Activated naive CD8-positive, alpha-beta T cell treated with anti-CD3 and anti-CD28 coated beads, Interleukin-2, amount 50 U/mL, for 24 hours (primary cell): ENCODE data around the gene C3orf80.
A peak's percentile ranks its signal among the peaks of the same experiment; 100 is the strongest.
"Not testable (repeated sequence)": the region's sequence is repeated elsewhere in the genome, so short reads cannot be mapped to it uniquely, and the experiment has no call there.

ENCODE experiments used
- ATAC-seq: fragments of 150-1000 bp; cut with Tn5 transposase; one replicate; pipeline ENCODE4 v1.10.0; 2021
- DNase-seq: peaks from one replicate; pipeline ENCODE4 v3.0.0; 2021
- H3K27ac Mint-ChIP-seq: one replicate; pipeline ENCODE4 v1.8.0; 2021; ENCODE audit warnings: mild to moderate bottlenecking, mixed read lengths
- H3K27me3 Mint-ChIP-seq: one replicate; pipeline ENCODE4 v1.8.0; 2021; ENCODE audit warnings: mixed read lengths
- H3K36me3 Mint-ChIP-seq: one replicate; pipeline ENCODE4 v1.8.0; 2021; ENCODE audit warnings: low read depth, mixed read lengths
- H3K4me1 Mint-ChIP-seq: one replicate; pipeline ENCODE4 v1.8.0; 2021; ENCODE audit warnings: mixed read lengths
- H3K4me3 Mint-ChIP-seq: one replicate; pipeline ENCODE4 v1.8.0; 2021; ENCODE audit warnings: mild to moderate bottlenecking, moderate library complexity, mixed read lengths
- H3K9me3 Mint-ChIP-seq: one replicate; pipeline ENCODE4 v1.8.0; 2021; ENCODE audit warnings: mixed read lengths

Gene C3orf80

GRCh38 chr3:160225176-160226025, at the start of gene C3orf80:
C3orf80 (plus strand) TSS chr3:160225422; CDS start chr3:160225636, 214 bp downstream.
- H3K4me1 Mint-ChIP-seq = peaks cover 12% of the 10 kb centered on the region
- H3K27ac Mint-ChIP-seq = no peak within 1 kb of the TSS
- no peaks in the 10 kb centered on the region for H3K36me3 Mint-ChIP-seq
- DNase-seq = peak; percentile 52
- H3K4me3 Mint-ChIP-seq = peak within 1 kb of the TSS; percentile 66
- ATAC-seq = peak; percentile 82
- H3K9me3 Mint-ChIP-seq = no peaks in the 10 kb centered on the region
- H3K27me3 Mint-ChIP-seq = peaks cover 56% of the 10 kb centered on the region

GRCh38 chr3:160176923-160177322, 48.3 kb upstream of the C3orf80 start:
- H3K4me3 Mint-ChIP-seq = no peak overlapping the region
- H3K4me1 Mint-ChIP-seq = no peaks in the 10 kb centered on the region
- H3K27me3 Mint-ChIP-seq = peaks cover 19% of the 10 kb centered on the region
- H3K27ac Mint-ChIP-seq = no peak overlapping the region
- DNase-seq = no peak
- peaks cover 3% of the 10 kb centered on the region for H3K9me3 Mint-ChIP-seq
- no peak for ATAC-seq
- H3K36me3 Mint-ChIP-seq = no peaks in the 10 kb centered on the region

DNA sequence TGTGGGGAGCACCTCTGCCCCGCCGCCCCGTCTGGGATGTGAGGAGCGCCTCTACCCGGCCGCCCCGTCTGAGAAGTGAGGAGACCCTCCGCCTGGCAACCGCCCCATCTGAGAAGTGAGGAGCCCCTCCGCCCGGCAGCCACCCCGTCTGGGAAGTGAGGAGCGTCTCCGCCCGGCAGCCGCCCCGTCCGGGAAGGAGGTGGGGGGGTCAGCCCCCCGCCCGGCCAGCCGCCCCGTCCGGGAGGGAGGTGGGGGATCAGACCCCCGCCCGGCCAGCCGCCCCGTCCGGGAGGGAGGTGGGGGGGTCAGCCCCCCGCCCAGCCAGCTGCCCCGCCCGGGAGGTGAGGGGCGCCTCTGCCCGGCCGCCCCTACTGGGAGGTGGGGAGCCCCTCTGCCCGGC, 46.6 kb upstream of the C3orf80 start:
- not testable (repeated sequence) for H3K36me3 Mint-ChIP-seq, H3K27ac Mint-ChIP-seq, DNase-seq, H3K4me1 Mint-ChIP-seq, H3K4me3 Mint-ChIP-seq, ATAC-seq, H3K9me3 Mint-ChIP-seq
- peaks cover 19% of the 10 kb centered on the region for H3K27me3 Mint-ChIP-seq

DNA sequence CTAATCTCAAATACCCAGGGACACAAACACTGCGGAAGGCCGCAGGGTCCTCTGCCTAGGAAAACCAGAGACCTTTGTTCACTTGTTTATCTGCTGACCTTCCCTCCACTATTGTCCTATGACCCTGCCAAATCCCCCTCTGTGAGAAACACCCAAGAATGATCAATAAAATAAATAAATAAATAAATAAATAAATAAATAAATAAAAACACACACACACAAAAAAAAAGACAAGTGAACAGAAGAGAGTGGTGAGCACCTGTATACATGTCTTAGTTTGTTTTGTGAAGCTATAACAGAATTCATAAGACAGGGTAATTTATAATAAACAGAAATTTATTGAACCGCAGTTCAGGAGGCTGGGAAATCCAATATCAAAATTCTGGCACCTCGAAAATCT, 45.8 kb upstream of the C3orf80 start:
- H3K27me3 Mint-ChIP-seq = peaks cover 20% of the 10 kb centered on the region
- not testable (repeated sequence) for H3K4me1 Mint-ChIP-seq, H3K9me3 Mint-ChIP-seq, H3K4me3 Mint-ChIP-seq, ATAC-seq, DNase-seq, H3K27ac Mint-ChIP-seq, H3K36me3 Mint-ChIP-seq

DNA sequence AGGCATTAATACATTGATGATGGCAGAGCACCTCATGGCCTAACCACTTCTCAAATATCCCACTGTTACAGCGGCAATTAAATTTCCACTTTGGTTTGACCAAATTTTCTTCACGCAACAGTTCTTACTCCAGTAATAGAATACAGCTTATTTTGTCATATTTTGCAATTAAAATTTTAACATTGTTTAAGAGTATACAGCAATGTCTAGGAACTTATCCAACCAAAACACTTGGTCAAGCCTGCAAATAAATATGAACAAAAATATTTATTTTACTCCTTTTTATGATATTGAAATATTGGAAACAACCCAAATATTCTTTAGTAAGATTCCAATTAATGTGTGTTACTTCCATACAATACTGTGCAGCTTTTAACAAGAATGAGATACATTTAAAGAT, 45.3 kb upstream of the C3orf80 start:
- no peak for ATAC-seq
- Mint-ChIP-seq H3K4me1 (peaks cover 2% of the 10 kb centered on the region), H3K4me3 (no peak overlapping the region), H3K27me3 (peaks cover 20% of the 10 kb centered on the region), H3K9me3 (peaks cover 3% of the 10 kb centered on the region), H3K27ac (no peak overlapping the region), H3K36me3 (no peaks in the 10 kb centered on the region)
- DNase-seq = no peak

DNA sequence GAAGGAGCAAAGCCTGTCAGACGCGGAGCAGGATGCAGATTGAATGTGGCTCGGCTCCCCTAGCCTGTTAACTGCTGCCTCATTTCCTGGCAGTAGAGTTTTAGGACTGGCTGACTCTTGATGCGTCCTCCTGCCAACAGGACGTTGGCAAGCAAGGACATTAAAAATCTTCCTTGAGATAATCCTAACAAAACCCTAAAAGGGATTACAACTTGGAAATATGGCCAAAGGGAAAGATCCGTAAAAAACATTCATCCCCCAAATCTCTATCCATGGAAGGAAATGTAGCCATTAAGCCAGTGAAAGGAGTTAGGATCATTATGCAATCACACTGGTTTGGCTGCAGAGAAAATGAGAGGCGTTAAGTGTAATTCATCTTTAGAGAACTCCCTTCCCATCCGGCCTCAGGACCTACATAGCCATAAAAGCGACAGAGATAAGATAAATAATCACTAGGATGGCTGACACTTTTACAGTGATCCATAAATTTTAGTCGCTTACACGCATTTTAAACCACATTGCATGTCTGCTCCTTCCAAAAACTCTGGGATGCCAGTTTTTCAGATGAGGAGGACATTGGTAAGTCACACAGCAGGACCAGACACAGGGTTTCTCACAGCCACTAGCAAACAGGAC, 44.5 kb upstream of the C3orf80 start:
- Mint-ChIP-seq H3K4me3 (no peak overlapping the region), H3K4me1 (peaks cover 2% of the 10 kb centered on the region), H3K9me3 (peaks cover 3% of the 10 kb centered on the region), H3K36me3 (no peaks in the 10 kb centered on the region), H3K27me3 (peaks cover 20% of the 10 kb centered on the region), H3K27ac (no peak overlapping the region)
- ATAC-seq (no peak), DNase-seq (no peak)

- H3K4me3 Mint-ChIP-seq = no peak overlapping the region
Observed at GRCh38 chr3:160183345-160184076, 41.7 kb upstream of the C3orf80 start.

DNA sequence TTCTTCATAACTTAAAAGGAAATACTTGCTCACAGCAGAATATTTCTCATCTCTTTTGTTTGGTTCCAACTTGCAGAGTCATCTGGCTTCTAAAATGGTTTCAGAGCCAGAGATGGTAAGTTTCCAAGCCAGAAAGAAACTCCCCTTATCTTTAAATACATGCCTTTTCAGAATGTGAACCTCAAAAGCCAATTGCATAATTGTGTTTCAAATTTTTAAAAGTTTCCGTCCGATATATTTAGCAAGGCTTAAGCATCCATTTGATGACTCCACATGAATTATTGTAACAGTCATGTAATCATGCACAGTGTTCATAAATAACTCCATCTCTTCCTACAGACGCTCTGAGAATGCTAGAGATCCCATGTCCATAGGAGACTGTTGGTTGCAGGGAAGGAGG, 40.6 kb upstream of the C3orf80 start:
- no peak overlapping the region for H3K4me3 Mint-ChIP-seq
- peaks cover 15% of the 10 kb centered on the region for H3K27me3 Mint-ChIP-seq
- no peaks in the 10 kb centered on the region for H3K9me3 Mint-ChIP-seq
- H3K4me1 Mint-ChIP-seq = peaks cover 2% of the 10 kb centered on the region
- H3K27ac Mint-ChIP-seq = no peak overlapping the region
- DNase-seq (no peak), ATAC-seq (no peak)
- H3K36me3 Mint-ChIP-seq = no peaks in the 10 kb centered on the region

More at GRCh38 chr3:160183345-160184076, 41.7 kb upstream of the C3orf80 start:
- Mint-ChIP-seq H3K27me3 (peaks cover 17% of the 10 kb centered on the region), H3K27ac (no peak overlapping the region), H3K9me3 (no peaks in the 10 kb centered on the region), H3K4me1 (peaks cover 2% of the 10 kb centered on the region), H3K36me3 (no peaks in the 10 kb centered on the region)
- no peak for DNase-seq
- ATAC-seq = no peak

DNA sequence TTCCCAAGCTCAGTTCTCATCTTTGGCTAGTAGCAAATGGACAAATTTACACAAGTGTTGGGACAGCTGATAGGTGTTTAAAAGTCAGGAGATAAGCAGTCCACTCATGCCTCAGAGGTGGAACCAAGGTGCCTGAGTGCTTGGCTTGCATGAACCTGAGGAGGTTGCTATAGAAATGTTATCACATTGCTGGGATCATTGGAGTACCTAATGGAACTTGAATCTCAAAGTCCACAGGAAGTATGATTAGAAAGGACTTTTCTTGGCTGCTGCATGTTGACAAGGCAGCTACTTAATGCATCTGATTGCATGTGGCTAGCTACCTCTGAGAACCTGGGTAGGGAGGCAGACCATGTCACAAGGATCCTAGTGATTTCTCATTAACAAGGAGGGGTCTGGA, 39.5 kb upstream of the C3orf80 start:
- ATAC-seq (no peak), DNase-seq (no peak)
- Mint-ChIP-seq H3K36me3 (no peaks in the 10 kb centered on the region), H3K4me3 (no peak overlapping the region), H3K27ac (no peak overlapping the region), H3K27me3 (peaks cover 4% of the 10 kb centered on the region), H3K4me1 (peaks cover 2% of the 10 kb centered on the region), H3K9me3 (no peaks in the 10 kb centered on the region)

- ATAC-seq (no peak), DNase-seq (no peak)
- H3K27me3 Mint-ChIP-seq = peaks cover 2% of the 10 kb centered on the region
- H3K4me1 Mint-ChIP-seq = peaks cover 2% of the 10 kb centered on the region
- H3K4me3 Mint-ChIP-seq = no peak overlapping the region
- H3K9me3 Mint-ChIP-seq = no peaks in the 10 kb centered on the region
- no peak overlapping the region for H3K27ac Mint-ChIP-seq
- H3K36me3 Mint-ChIP-seq = no peaks in the 10 kb centered on the region
Observed at GRCh38 chr3:160187288-160187687, 37.9 kb upstream of the C3orf80 start.

- no peaks in the 10 kb centered on the region for H3K27me3 Mint-ChIP-seq
- H3K36me3 Mint-ChIP-seq = no peaks in the 10 kb centered on the region
- no peak overlapping the region for H3K27ac Mint-ChIP-seq
- DNase-seq = no peak
- no peaks in the 10 kb centered on the region for H3K4me1 Mint-ChIP-seq
- H3K9me3 Mint-ChIP-seq = no peaks in the 10 kb centered on the region
- no peak overlapping the region for H3K4me3 Mint-ChIP-seq
- no peak for ATAC-seq
Observed at GRCh38 chr3:160192310-160193029, 32.8 kb upstream of the C3orf80 start.

DNA sequence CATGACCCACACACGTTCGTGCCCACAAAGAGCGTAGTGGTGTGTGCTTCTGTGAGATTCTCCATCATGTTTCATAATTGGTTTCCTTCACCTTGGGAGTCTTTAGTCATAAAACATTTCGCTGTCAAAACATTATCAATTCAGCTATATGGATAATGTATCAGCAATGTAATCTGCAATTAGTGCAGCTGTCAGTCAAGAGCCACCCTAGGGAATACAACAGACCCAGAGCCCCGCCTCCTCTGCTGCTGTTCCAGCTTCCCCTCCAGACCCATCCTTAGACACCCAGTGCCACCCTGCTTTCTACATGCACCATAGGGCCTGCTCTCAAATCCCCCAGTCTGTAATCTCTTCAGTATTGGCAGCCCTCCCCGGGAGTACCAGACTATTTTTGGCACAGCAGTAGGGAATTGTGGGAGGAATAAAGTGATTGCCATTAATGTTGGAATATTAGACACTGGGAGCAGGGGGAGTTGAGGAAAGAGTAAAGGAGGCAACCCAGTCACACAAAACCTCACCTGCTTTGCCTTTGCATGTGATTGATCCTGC, 31.5 kb upstream of the C3orf80 start:
- Mint-ChIP-seq H3K4me1 (no peaks in the 10 kb centered on the region), H3K9me3 (no peaks in the 10 kb centered on the region), H3K4me3 (no peak overlapping the region), H3K27me3 (no peaks in the 10 kb centered on the region), H3K36me3 (no peaks in the 10 kb centered on the region), H3K27ac (no peak overlapping the region)
- ATAC-seq = no peak
- DNase-seq = no peak

- DNase-seq (no peak), ATAC-seq (no peak)
- no peaks in the 10 kb centered on the region for H3K36me3 Mint-ChIP-seq
- H3K4me1 Mint-ChIP-seq = no peaks in the 10 kb centered on the region
- H3K4me3 Mint-ChIP-seq = no peak overlapping the region
- no peaks in the 10 kb centered on the region for H3K9me3 Mint-ChIP-seq
- no peaks in the 10 kb centered on the region for H3K27me3 Mint-ChIP-seq
- H3K27ac Mint-ChIP-seq = no peak overlapping the region
Observed at GRCh38 chr3:160194438-160194837, 30.8 kb upstream of the C3orf80 start.

DNA sequence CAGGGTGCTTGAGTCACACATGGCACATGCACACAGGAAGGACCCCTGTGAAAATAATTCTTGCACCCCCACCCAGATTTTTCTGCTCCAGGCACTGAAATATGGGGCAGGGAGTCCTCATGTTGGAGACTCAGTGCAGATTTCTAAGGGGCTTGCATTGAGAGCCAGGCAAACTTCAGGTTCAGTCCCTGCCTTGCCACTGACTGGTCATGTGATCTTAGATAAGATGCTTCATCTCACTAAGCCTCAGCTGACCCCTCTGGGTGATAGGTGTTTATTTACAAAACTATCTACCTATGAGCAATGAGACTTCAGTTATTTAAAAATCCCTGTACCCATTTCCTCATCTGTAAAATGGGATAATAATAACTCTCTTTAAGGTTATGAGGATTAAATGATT, 30.1 kb upstream of the C3orf80 start:
- Mint-ChIP-seq H3K27me3 (no peaks in the 10 kb centered on the region), H3K27ac (no peak overlapping the region), H3K4me1 (no peaks in the 10 kb centered on the region), H3K36me3 (no peaks in the 10 kb centered on the region), H3K9me3 (no peaks in the 10 kb centered on the region), H3K4me3 (no peak overlapping the region)
- DNase-seq (no peak), ATAC-seq (no peak)
